AG09309 (cell line): ENCODE data around the gene CERKL.

Source experiments
- DNase-seq: peaks from one replicate; pipeline ENCODE4 v3.0.0-alpha.2; 2010; ENCODE audit warnings: low read depth
- H3K4me3 ChIP-seq: 2 replicates; pipeline ENCODE4 v1.5.1; 2011; ENCODE audit warnings: mild to moderate bottlenecking, low read depth, low read length, moderate library complexity; ENCODE audit not compliant: control insufficient read depth
- TF ChIP-seq, protein P1 (sequence below): IDR thresholded peaks from 2 replicates; pipeline ENCODE4 v1.5.1; 2011; ENCODE audit warnings: mild to moderate bottlenecking, low read depth, low read length, inconsistent platforms; ENCODE audit not compliant: insufficient read depth, control insufficient read depth; ENCODE audit errors: missing control alignments

CERKL gene

DNA sequence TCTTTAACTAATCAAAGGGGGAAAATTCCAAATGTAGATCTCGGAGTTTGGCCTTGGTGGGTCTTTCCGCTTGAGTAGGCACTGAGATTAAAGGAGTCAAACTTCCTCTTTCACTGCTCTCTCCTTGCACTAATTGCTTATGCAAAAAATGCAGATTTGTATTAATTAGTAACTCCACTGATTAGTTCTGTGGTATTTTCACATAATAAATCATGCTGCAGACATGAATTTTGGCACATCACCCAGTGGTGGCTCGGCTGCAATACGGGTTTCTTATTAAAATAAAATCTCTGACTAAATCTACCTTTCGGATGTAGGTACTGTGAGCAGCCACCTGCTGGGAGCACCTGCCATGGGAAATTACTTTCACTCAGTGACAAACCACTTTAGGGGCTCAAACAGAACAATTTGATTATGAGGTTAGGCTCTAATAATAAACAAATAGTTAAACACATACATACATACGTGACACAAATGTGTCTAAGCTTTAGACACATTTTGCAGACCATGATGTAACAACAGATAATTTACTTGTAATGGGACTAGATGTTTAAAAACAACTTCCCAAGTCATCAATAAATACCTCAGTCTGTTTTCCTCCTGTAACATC lies 29.8 kb upstream of the CERKL start:
- H3K4me3 ChIP-seq = no peak overlapping the region
- TF ChIP-seq, protein P1, sequence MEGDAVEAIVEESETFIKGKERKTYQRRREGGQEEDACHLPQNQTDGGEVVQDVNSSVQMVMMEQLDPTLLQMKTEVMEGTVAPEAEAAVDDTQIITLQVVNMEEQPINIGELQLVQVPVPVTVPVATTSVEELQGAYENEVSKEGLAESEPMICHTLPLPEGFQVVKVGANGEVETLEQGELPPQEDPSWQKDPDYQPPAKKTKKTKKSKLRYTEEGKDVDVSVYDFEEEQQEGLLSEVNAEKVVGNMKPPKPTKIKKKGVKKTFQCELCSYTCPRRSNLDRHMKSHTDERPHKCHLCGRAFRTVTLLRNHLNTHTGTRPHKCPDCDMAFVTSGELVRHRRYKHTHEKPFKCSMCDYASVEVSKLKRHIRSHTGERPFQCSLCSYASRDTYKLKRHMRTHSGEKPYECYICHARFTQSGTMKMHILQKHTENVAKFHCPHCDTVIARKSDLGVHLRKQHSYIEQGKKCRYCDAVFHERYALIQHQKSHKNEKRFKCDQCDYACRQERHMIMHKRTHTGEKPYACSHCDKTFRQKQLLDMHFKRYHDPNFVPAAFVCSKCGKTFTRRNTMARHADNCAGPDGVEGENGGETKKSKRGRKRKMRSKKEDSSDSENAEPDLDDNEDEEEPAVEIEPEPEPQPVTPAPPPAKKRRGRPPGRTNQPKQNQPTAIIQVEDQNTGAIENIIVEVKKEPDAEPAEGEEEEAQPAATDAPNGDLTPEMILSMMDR = no peak
- DNase-seq = no peak

- no peak for DNase-seq
- no peak overlapping the region for H3K4me3 ChIP-seq
- TF ChIP-seq, protein P1 = no peak
These were observed 28.3 kb upstream of the CERKL start for GRCh38 chr2:181685150-181685688.

GRCh38 chr2:181684454-181685149 lies 27.7 kb upstream of the CERKL start:
- TF ChIP-seq, protein P1 = no peak
- H3K4me3 ChIP-seq = no peak overlapping the region
- no peak for DNase-seq

DNA sequence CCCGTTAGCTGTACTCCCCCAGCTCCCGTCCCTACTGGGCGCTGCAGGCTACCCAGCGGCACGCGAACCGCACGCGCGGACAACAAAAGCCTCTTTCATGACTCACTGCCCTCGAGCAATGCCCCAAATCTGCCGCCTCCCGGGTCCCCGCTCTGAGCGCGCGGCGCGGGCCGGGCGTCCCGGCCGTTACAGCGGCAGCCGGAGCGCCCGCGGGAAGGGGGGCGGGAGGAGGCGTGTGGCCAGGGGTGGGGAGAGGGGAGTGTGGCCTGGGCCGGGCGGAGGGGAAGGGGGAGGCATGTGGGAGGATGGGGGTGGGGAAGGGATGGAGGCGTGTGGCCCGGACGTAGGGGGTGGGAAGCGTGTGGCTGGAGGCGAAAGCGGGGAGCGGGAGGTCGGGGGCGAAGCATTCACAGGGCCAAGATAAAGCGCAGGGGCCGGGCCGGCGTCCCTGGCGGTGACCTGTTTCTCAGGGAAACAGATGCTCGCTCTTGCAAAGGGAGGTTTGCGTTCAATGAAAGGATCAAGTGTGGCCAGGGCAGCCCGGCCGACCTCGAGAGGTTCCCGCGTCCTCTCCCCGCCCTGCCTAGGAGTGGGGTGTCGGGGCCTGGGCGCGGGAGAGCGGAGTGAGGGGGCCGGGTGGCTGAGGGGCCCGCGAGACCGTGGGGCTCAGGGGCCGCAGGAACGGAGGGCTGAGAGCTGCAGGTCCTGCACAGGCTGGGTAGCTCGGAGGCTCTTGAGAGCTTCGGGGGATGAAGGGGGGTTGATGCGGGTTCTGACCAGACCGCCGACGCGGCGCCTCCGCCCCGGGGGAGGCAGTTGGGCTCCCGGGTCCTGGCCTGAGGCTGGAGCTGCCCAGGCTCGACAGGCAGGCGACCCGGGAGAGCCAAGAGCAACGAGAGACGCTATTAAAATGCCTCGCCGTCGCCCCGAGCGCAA lies 26.9 kb upstream of the CERKL start:
- DNase-seq = no peak
- no peak overlapping the region for H3K4me3 ChIP-seq
- TF ChIP-seq, protein P1 = no peak

DNA sequence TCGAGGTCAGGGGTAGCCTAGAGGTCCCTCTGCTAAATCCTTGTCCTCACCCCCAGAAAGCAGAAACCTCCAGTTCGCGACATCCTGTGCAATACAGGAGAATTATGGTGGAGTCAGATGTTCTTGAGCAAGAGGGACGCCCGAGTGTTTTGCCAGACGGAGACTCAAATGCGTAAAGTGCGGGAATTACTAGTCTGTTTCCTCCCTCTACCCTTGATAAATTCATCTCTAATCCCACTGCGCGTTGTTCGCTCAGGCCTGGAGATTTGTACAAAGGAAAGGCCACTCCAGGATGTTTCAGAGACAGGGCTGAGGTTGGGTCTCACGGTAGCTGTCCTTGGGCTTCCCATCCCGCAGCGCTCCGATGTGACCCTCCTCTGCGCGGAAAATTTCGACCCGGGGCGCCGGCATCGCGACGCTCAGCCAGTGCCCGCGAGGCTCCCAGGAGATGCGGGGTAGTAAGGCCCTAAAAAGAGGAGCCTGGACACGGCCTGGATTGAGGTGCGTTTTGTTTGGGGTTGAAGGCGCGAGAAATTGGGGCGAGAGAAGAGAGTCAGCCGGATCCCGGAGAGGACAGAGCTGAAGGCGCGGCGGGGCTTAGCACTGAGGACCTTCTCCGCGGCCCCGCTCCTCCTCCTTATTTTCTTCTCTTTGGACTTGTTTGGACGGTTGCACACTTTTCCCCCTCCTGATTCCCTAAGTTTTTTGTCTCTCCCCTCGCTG lies 26.1 kb upstream of the CERKL start:
- H3K4me3 ChIP-seq = no peak overlapping the region
- TF ChIP-seq, protein P1 = no peak
- no peak for DNase-seq
